HG03060 (cell line): ENCODE measurements around the gene PTPRO.

Experiments used
- ATAC-seq: cut with Tn5 transposase; IDR thresholded peaks from one replicate; pipeline ENCODE4 v1.9.1; 2021; ENCODE audit warnings: low read depth, moderate number of reproducible peaks; ENCODE audit not compliant: unreplicated experiment

The PTPRO gene

GRCh38 chr12:15346488-15346887, 24.2 kb downstream of the PTPRO start:
- no peak for ATAC-seq

DNA sequence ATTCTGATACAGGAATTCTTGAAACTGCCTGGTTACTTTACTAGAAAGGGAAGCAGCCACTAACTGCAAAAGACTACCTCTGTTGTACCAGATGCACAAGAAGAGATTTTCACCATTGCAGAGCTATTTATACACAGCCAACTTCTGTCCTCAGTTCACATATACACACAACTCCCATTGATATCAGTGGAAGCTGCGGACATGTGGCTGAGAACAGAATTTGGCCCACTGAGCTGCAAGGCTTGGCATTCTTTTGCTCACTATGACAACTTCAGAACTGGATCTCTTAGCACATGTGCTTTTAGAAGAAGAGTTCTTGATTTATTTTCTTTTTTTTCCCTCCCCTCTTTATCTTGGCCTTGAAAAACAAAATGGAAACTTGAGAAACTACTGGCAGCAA, 28.3 kb downstream of the PTPRO start:
- ATAC-seq: no peak

GRCh38 chr12:15355766-15356165, 33.5 kb downstream of the PTPRO start:
- ATAC-seq: no peak

GRCh38 chr12:15356951-15357364, 34.6 kb downstream of the PTPRO start:
- no peak for ATAC-seq

- no peak for ATAC-seq
Measured at GRCh38 chr12:15364221-15365160, 42.2 kb downstream of the PTPRO start.

GRCh38 chr12:15368812-15369211, 46.5 kb downstream of the PTPRO start:
- ATAC-seq: no peak

DNA sequence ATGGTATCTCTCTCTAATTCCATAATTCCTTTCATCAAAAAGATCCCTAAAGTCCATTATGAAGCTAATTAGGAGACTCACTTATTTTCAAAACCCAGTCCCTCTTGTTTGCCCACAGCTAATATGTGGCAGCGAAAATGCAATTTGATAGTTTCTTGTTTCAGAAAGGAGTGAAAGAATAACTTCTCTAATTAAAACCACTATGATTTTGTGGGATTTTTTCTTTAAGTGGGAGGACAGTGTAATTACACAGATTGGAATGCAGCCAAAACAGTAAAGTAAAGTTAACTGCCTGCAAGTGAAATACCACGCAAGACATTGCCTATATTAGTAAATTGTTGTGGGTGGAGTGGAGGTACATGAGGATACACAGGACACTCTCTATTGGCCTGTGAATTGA, 50.0 kb downstream of the PTPRO start:
- ATAC-seq: no peak

GRCh38 chr12:15387772-15388171, 65.5 kb downstream of the PTPRO start:
- ATAC-seq: no peak

GRCh38 chr12:15389561-15389960, 67.3 kb downstream of the PTPRO start:
- ATAC-seq: no peak

DNA sequence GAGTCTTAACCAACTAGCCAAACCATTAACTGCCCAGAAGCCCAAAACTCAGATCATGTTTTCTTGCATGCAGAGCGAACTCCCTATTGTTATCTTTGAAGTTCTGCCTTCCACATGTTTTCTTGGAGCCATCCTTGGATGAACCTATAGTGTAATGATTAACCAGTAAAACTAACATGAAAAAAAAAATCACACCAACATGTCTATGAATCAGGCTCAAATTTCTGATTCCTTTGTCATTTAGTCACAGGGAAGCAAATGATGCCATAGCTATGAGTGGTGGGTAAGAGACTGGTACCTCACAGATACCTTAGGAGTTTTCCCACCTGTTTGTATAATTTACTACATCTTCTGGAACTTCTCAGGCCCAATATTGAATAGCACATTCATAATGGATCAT, 70.7 kb downstream of the PTPRO start:
- no peak for ATAC-seq

- no peak for ATAC-seq
Measured at GRCh38 chr12:15393995-15394394, 71.7 kb downstream of the PTPRO start.

DNA sequence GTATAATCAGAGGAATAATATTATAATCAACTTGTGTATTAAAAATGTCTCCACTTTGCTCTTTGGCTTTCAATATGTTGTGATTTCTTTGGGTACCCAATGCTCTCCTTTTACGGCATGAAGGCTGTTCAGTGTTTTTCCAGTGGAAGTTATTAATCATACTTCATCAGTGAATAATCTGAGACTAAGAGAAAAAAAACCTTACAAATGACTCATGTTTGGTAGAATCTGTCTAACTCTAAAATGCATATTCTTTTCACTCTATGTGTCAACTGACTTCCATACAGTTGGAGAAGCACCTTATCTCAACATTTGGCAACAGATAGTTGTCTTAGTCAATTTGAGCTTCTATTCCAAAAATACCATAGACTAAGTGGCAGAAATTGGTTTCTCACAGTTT, 82.2 kb downstream of the PTPRO start:
- ATAC-seq: no peak

DNA sequence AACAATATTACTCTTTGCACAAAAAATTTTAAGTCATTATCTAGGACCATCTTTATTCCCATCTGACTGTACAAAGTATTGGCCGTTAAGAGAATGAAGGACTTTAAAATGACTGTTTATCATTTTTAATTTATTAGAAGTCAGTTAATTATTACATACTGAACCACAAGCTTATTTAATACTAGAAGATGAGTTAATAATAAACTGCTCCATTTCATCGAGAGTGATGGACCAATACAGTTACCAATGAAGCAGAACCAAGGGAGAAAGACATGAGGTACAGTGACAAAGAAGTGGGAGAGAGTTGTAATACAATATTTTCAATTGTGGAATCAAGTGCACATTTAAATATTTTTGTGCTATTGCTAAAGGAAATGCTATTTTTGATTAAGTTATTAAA, 83.3 kb downstream of the PTPRO start:
- no peak for ATAC-seq

- no peak for ATAC-seq
Measured at GRCh38 chr12:15407025-15407424, 84.7 kb downstream of the PTPRO start.

DNA sequence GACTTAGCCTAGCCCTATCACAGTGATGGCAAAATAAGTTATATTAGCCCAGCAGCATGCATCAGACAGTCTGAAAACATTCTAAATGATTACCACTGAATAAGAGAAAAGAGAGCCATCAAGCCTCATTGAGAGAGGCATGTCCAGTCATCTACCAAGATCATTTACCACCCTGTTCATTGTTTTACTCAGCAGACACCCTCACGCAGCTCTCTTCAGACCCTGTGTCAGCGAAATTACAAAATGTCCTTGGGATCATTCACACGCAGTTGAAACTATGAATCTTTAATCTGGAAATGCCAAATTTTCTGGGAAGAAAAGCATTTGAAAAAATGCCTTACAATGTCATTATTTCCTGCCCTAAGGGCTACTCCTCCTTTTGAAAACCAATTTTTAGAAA, 89.5 kb downstream of the PTPRO start:
- no peak for ATAC-seq

DNA sequence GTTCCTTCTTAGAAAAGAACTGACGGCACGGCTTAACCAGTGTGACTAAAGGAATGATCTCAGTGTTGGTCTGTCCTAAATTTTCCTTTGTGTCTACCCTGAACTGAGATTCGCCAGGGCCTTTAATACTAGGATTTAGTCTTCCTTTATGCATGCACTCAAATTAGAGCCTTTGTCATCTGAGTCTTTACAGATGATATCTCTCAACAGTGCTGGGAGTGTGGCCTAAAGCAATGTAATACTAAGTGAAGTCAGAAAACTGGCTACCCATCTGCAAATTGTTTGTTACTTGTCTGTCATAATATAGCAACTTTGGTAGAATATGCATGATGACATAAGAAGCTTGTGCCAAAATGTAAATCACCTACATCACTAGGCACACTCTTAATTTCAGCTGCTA, 95.4 kb downstream of the PTPRO start:
- no peak for ATAC-seq

DNA sequence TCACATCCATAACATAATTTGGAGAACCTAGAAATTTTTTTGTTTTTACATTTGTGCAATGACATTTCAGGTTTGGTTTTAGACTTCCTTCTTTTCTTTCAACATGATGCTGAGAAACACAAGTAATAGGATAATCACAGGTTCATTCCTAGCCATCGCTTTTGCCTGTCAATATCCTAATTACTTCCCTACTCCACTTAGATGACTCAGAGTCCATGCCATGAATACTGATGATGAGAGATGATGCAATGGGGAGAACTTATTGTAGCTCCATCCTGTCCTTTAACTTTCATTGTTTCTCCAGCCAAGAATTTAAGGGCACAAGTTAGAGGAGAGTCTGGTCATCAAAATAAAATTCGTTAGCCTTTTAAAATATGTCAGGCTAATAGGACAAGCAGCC, 101.3 kb downstream of the PTPRO start:
- no peak for ATAC-seq

GRCh38 chr12:15427913-15428312, 105.6 kb downstream of the PTPRO start:
- ATAC-seq: no peak

DNA sequence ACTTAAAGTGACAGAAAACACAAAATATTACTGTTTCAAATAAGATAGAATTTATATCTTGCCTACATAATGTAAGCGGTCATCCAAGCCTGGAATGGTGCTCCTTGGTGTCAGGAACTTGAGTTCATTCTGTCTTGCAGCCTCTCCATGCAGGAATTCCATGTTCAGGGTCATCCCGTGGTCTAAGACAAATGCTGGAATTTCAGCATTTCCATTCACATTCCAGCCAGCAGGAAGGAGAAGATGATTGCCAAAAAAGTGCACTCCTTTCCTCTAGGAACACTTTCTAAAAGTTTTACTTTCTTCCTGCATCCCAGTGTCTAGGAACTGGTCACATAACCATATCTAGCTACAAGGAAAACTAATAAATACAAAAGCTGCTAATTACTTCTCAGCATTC, 106.3 kb downstream of the PTPRO start:
- no peak for ATAC-seq

- no peak for ATAC-seq
Measured at GRCh38 chr12:15429262-15429661, 107.0 kb downstream of the PTPRO start.

DNA sequence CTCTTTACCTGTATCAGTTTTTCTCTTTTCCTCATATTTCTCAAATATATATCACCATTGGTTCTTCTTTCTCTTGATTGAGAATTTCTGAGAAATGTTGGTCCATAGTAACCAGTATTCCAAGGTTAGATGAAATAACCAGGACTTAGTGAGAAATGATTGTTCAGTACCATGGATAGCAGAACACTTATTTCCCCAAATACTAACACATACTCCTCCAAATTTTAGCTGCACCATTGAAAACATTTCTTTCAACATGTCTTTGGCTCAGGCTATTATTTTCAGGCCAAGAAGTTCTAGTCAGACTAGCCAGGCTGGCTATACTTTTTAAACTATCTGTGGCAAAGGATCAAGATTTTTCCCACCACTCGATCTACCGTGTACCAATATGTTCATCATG, 113.3 kb downstream of the PTPRO start:
- ATAC-seq: no peak

- no peak for ATAC-seq
Measured at GRCh38 chr12:15439459-15439858, 117.2 kb downstream of the PTPRO start.
